Measurements from ENCODE around the gene IL6ST.

GRCh38 chr5:55934720-55935119 is 60.0 kb downstream of the IL6ST start:
- no peak for TF ChIP-seq POLR2AphosphoS5 (IDR thresholded peaks at IDR 0.05)
- no peak for TF ChIP-seq CTCF (IDR thresholded peaks at IDR 0.05 in 8 of 11, conservative IDR thresholded peaks at IDR 0.05 in 3 of 11)
